Eye (tissue), 1 donor: Measurements from ENCODE around the gene C1orf105.
A peak's percentile ranks its signal among the peaks of the same experiment; 100 is the strongest.
"Not testable (repeated sequence)": the region's sequence is repeated elsewhere in the genome, so short reads cannot be mapped to it uniquely, and the experiment has no call there.

Experiments used
- DNase-seq: peaks from one replicate; pipeline ENCODE4 v3.0.0-alpha.2; 2015

Gene C1orf105

GRCh38 chr1:172466795-172467407 is 46.4 kb downstream of the C1orf105 start:
- DNase-seq, result no peak

DNA sequence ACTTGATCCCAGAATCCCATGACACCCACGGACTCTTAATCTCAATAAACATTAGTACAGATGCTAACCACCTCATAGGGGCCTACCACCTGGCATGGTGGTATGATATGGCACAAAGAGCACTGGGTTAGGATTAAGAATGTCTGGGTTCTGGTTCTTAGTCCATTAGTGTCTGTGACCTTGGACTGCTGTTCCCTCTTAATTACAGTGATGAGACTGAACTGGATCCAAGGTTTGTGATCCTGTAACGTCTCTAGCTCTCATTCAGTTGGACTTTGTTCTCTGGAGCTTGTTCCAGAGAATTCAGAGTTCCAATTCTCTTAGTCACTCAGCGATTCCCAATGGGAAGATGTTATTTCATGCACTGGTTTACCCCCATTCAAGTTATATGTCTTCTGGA is 47.0 kb downstream of the C1orf105 start:
- no peak for DNase-seq

DNA sequence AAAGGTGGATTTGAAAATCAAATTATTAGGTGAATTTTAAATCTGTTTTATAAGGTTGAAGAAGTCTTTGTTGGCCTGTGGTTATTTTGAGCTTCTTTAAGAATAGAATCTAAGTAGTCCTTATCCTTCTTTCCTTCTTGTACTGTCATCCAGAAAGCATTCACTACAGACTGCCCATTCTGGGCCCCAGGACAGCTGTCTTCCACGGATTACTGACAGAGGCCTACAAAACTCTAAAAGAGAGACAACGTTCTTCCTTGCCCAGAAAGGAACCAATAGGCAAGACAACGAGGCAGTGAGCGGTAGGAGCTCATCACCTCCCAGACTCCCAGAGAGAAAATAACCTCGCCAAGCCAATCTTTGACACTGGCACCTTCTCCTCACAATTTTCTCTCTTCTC is 47.8 kb downstream of the C1orf105 start:
- no peak for DNase-seq

DNA sequence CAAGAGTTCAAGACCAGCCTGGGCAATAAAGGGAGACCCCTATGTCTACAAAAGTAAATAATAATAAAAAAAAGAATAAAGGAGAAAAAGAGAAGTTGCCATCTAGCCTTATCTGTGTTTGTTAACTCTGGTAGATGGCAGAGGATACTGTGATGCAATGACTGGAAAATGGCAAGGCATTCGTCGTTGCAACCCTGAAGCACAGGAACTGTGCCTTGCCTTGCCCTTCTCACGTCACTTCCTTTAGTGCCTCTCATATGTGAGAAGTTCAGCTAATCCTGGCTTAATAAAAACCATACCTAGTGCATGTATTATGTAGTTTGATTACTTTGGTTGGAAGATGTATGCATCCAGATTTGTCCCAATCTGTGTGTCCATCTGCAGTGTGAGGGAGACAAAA is 49.2 kb downstream of the C1orf105 start:
- no peak for DNase-seq

DNA sequence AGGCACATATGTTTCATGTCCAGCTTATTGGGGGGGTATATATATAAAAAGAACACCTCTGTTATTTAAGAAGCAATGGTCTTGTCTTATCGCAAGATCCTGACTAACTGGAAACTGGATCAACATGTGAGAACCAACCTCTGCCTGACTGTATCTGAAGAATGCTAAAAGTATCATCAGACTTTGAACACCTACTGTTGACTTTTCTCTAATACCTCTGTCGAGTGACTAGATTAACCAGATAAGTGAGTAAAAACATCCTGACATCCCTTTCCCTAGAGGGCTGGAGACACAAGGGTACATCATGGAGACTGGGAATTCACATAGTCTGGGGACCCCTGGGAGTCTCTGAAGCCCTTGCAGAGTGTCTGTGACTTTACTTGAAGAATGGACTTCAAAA is 49.7 kb downstream of the C1orf105 start:
- DNase-seq, result no peak

DNA sequence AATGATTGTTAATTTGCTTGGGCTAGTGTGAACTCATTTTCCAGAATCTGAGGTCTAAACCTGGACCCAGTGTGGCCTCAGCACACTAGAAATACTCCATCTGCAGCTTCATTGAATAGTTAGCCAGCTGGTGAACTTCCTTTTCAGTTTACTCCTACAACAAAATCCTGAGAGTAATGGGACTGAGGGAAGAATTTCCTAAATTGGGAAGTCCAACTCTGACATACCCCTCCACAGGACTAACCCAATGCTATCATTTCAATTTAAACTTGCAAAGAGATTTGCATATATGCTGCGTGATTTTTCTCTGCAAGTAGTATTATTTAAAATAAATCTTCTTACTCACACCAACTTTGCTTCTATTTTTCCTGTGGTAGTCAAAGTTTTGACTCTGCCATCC is 51.2 kb downstream of the C1orf105 start:
- DNase-seq, result no peak

GRCh38 chr1:172472495-172472894 is 52.0 kb downstream of the C1orf105 start:
- no peak for DNase-seq

DNA sequence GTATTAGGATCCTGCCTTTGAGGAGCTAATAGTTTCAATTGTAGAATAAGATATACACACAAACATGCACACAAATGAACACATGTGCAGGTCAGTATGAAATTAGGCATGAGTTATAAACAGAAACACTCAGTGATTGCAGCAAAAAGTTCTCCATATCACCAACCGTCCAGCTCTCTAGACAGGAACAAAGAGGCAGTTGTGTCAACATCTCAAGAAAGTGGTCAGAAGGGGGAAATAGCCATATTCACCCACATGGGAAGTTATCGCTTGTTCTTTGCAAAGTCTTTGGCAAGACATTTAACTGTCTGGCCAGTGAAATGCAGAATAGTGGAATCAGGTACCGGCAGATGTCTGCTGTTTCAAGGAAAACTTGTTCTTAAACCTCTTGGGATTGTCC is 52.8 kb downstream of the C1orf105 start:
- DNase-seq, result no peak

- no peak for DNase-seq
Observed at GRCh38 chr1:172473842-172474241, 53.4 kb downstream of the C1orf105 start.

DNA sequence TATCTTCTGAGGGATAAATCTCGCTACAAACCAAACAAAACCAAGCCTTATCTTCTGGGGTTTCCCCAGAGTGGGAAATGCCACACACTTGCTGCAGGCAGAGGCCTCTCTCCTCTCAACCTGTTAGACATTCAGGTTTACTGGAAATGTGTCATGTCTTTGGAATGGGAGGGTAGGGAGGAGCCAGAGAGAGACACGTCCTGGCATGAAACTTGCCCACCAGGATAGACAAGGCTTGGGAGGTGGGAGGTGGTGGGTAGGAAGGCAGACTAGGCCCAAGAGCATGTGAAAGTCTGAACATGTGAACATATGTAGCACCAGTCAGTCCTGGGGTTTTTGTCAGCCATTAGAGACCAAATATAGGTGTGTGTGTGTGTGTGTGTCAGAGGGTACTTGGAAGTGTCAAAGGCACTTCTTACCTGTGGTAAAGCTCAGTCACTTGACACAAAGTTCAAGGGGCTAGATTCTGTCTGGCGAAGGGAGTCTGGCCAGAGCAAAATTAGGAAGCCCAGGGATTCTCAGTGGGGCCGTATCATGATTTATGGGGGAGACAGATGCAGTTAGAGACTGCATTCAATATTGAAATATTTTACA is 55.8 kb downstream of the C1orf105 start:
- peak; percentile 14 for DNase-seq

- no peak for DNase-seq
Observed at GRCh38 chr1:172477216-172477615, 56.7 kb downstream of the C1orf105 start.

GRCh38 chr1:172477741-172478140 is 57.3 kb downstream of the C1orf105 start:
- DNase-seq, result no peak

GRCh38 chr1:172478485-172478884 is 58.0 kb downstream of the C1orf105 start:
- DNase-seq, result no peak

GRCh38 chr1:172480431-172480830 is 59.9 kb downstream of the C1orf105 start:
- DNase-seq, result no peak

- no peak for DNase-seq
Observed at GRCh38 chr1:172482044-172482443, 61.6 kb downstream of the C1orf105 start.

GRCh38 chr1:172483448-172483847 is 63.0 kb downstream of the C1orf105 start:
- no peak for DNase-seq

DNA sequence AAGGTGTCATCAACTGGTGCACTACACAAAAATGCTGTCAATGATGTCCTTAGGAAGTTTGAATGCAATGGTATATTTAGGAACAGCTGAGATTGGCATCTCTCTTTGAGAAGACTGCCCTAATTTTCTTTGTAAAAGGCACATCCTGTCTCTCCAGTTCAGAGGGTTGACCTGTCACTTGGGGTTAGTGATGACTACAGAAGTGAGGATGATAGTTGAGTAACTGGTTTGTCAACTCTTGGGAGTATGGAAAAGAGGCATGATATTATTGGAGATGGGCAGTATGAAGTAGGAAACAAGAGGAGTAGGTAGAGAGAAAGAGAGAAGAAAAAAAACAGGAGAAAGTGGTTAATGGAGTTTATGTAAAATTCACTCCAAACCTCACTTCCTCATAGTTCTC is 63.8 kb downstream of the C1orf105 start:
- peak; percentile 15 for DNase-seq

- DNase-seq, result no peak
Observed at GRCh38 chr1:172485626-172486025, 65.1 kb downstream of the C1orf105 start.

DNA sequence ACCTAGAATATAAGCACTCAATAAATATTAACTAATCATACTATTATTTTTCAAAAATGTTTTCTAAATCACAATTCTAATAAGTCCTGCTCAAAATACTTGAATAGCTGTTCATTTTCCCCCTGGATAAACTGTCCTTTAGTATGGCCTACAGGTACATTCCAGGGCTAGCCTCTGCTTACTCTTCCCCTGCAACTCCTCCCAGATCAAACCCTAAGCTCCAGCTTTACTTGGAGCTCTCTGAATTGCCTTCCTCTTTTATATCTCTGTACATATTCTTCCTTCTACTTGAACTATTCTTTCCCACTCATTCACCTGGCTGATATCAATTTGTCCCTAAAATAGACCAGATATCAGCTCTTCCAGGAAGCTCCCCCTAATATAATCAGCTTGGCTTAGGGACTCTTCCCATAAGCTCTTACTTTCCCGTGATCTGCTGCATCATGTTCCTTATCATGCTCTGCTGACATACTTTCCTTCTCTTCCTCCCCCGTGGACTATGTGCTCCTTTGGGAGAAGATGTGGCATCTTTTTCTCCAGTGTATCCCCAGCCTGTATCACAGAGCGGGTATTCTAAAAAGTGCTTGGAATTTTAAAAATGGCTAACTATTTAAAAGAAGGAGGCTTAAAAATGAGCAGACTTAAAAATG is 66.4 kb downstream of the C1orf105 start:
- no peak for DNase-seq

DNA sequence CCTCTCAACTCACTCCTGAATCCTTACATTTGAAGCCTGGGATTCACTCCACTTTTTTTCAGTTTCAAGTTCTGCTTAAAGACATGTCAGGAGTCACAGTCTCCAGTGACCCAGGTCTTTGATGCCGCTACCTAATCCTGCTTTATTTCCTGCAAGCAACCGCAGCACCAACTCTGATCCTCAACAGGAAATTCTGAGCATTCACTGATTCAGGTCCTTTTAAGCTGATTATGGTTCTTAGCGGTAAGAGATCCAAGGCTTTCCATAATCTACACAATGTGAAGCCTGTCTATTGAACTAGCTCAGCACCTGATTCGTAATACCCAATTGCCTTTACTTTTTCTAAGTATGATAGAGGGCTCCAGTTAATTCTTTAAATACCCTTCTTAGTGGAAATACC is 67.1 kb downstream of the C1orf105 start:
- DNase-seq, result peak; percentile 48

DNA sequence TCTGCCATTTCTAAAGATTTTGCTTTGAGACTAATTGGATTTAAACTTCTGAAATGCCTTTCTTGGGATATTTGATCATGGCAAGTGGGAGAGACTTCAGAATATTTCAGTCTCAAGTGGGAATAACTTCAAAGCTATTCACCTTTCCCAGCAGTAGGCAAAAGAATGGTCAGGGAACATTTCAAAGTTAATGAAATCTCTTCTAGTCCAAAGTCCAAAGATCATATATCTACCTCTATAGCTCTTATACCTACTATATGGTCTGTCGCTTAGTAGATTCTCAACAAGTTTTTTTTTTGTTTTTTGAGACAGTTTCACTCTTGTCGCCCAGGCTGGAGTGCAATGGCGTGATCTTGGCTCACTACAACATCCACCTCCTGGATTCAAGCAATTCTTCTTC is 67.9 kb downstream of the C1orf105 start:
- DNase-seq, result no peak

GRCh38 chr1:172489847-172490246 is 69.4 kb downstream of the C1orf105 start:
- DNase-seq, result no peak

DNA sequence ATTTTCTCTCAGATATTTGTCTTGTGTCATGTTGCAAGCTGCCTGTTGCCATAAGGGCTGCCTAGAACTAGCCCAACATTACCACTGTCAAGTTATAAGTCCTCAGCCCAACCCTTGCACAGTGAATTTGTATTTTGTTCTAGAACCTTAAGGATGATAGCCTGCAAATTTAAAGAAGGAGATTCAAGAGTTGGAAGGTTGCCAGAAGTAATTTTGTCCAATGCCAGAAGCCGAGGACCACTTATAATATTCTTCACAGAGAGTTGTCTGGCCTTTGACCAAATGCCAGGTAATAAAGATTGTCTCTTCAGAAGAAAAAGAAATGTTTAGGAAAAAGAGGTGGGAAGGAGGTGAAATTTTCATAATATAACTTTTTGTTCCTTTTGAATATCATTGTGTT is 71.9 kb downstream of the C1orf105 start:
- DNase-seq, result no peak

DNA sequence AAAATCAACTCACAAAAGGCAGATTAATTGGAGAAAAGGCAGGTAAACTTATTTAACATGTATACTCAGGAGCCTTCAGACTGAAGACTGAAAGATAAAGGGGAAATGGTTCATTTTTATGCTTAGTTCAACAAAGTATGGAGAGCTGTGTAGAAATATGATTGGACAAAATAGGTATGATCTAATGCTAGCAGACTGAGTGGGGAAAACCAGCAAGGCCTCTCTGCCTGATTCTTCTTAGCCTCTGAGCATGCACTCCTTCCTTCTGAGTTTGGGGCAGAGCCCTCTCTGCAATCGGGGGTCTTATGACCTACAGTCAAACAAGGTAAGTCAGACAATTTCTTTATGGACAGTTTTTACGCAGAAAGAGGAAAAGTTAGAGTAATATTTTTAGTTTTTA is 73.7 kb downstream of the C1orf105 start:
- DNase-seq, result no peak

DNA sequence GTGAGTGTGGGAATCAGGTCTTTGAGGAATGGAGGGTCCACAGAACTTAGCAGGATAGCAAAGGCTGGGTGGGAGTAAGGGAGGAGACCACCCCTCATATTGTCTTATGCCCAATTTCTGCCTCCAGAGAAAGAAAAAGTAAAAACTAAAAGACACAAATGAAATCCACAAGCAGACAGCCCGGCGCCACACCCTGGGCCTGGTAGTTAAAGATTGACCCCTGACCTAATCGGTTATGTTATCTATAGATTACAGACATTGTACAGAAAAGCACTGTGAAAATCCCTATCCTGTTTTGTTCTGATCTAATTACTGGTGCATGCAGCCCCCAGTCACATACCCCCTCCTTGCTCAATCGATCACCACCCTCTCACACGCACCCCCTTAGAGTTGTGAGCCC is 75.6 kb downstream of the C1orf105 start:
- DNase-seq, result not testable (repeated sequence)
